ENCODE data around the gene HACD1.
"Not testable (repeated sequence)": the region's sequence is repeated elsewhere in the genome, so short reads cannot be mapped to it uniquely, and the experiment has no call there.

The HACD1 gene

GRCh38 chr10:17643755-17644484 is 26.7 kb upstream of the HACD1 start, which contains the start of gene STAM:
STAM (plus strand) TSS chr10:17644151; CDS start chr10:17644340, 189 bp downstream.
- intact Hi-C loops (cut with DNase I), result no loop called here
- peak; percentile 78 to 98 (median 85) for DNase-seq

- intact Hi-C loops (cut with DNase I), result no loop called here
- peak in 4 of 10 donors; percentile 34 to 87 (median 47) for DNase-seq
Observed at GRCh38 chr10:17643339-17643754, 26.2 kb upstream of the HACD1 start.

- intact Hi-C loops (cut with DNase I), result no loop called here
- DNase-seq, result no peak
Observed at GRCh38 chr10:17640331-17640816, 23.2 kb upstream of the HACD1 start.

- intact Hi-C loops (cut with DNase I), result no loop called here
Observed at GRCh38 chr10:17637869-17638268, 20.7 kb upstream of the HACD1 start.

GRCh38 chr10:17633353-17633752 is 16.2 kb upstream of the HACD1 start:
- no peak for DNase-seq
- intact Hi-C loops (cut with DNase I), result no loop called here

More at GRCh38 chr10:17637869-17638268, 20.7 kb upstream of the HACD1 start:
- DNase-seq, result no peak

GRCh38 chr10:17632590-17632989 is 15.4 kb upstream of the HACD1 start:
- intact Hi-C loops (cut with DNase I); DNase-seq: not testable (repeated sequence)

GRCh38 chr10:17626656-17627055 is 9.5 kb upstream of the HACD1 start:
- intact Hi-C loops (cut with DNase I), result no loop called here
- no peak for DNase-seq

GRCh38 chr10:17624996-17625395 is 7.8 kb upstream of the HACD1 start:
- no peak for DNase-seq
- intact Hi-C loops (cut with DNase I), result no loop called here

GRCh38 chr10:17622061-17622460 is 4.9 kb upstream of the HACD1 start:
- intact Hi-C loops (cut with DNase I), result no loop called here
- DNase-seq, result no peak

GRCh38 chr10:17616403-17617030 is 657 bp downstream of the HACD1 start:
- intact Hi-C loops (cut with DNase I), result no loop called here
- DNase-seq, result peak in 8 of 10 donors; percentile 27 to 88 (median 52)

GRCh38 chr10:17609523-17610079 is 7.6 kb downstream of the HACD1 start:
- intact Hi-C loops (cut with DNase I), result no loop called here
- DNase-seq, result no peak

GRCh38 chr10:17607603-17608332 is 9.4 kb downstream of the HACD1 start:
- no peak for DNase-seq
- intact Hi-C loops (cut with DNase I), result loop anchor here (1.0 kb wide), 2 partner anchors 136 to 609 kb away; no protein-coding TSS in a partner anchor

GRCh38 chr10:17607060-17607459 is 10.1 kb downstream of the HACD1 start:
- intact Hi-C loops (cut with DNase I), result loop anchor here (1.0 kb wide), 2 partner anchors 136 to 609 kb away; no protein-coding TSS in a partner anchor
- DNase-seq, result no peak

GRCh38 chr10:17606547-17607040 is 10.6 kb downstream of the HACD1 start:
- intact Hi-C loops (cut with DNase I), result loop anchor here (1.0 kb wide), 2 partner anchors 137 to 610 kb away; no protein-coding TSS in a partner anchor
- no peak for DNase-seq

GRCh38 chr10:17605936-17606335 is 11.2 kb downstream of the HACD1 start:
- DNase-seq, result no peak
- intact Hi-C loops (cut with DNase I), result no loop called here

GRCh38 chr10:17599089-17599488 is 18.1 kb downstream of the HACD1 start:
- no peak for DNase-seq
- intact Hi-C loops (cut with DNase I), result no loop called here

GRCh38 chr10:17597386-17597785 is 19.8 kb downstream of the HACD1 start:
- intact Hi-C loops (cut with DNase I), result no loop called here
- DNase-seq, result no peak

GRCh38 chr10:17590969-17591645 is 26.1 kb downstream of the HACD1 start:
- intact Hi-C loops (cut with DNase I), result no loop called here
- DNase-seq, result no peak

GRCh38 chr10:17589316-17589715 is 27.9 kb downstream of the HACD1 start:
- DNase-seq; intact Hi-C loops (cut with DNase I): not testable (repeated sequence)

- intact Hi-C loops (cut with DNase I), result no loop called here
- DNase-seq, result no peak
Observed at GRCh38 chr10:17588420-17588819, 28.8 kb downstream of the HACD1 start.

Data from posterior cingulate gyrus (tissue), 11 donors.